ENCODE data around the gene DTNBP1. TPM values are rescaled to one million over a fixed set of nuclear protein-coding genes. Genes with fewer than 3 reads are reported as not detected.

The DTNBP1 gene
- total RNA-seq, 1 donor from 2014 or later: 15.1 TPM

DNA sequence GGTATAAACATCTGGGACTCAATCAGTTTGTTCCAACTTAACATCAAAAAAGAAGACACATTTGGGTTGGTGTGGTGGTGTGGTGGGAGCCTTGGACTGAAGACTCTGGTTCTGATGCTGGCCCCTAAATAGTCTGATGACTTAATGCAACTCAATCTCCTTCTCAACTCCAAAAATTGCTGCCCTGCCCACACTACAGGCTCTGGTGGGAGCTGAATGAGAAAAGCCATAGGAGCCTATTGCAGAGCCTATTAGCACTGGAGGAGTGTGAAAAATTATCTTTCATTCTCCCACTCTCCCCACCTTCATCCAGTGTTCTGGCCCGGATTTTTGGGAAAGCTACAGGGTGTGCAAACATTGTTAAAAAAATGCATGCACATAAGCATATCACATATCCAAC is 56.5 kb downstream of the DTNBP1 start:
- H3K4me1 Mint-ChIP-seq: peaks cover under 1% of the 10 kb centered on the region
- H3K27ac Mint-ChIP-seq: no peak overlapping the region
- no peaks in the 10 kb centered on the region for H3K27me3 Mint-ChIP-seq
- intact Hi-C loops (cut with micrococcal nuclease): no loop called here
- no peaks in the 10 kb centered on the region for H3K9me3 Mint-ChIP-seq
- no peak overlapping the region for H3K4me3 Mint-ChIP-seq
- peaks cover 11% of the 10 kb centered on the region for H3K36me3 Mint-ChIP-seq (ENCODE audit: low read depth)
- DNase-seq: no peak

DNA sequence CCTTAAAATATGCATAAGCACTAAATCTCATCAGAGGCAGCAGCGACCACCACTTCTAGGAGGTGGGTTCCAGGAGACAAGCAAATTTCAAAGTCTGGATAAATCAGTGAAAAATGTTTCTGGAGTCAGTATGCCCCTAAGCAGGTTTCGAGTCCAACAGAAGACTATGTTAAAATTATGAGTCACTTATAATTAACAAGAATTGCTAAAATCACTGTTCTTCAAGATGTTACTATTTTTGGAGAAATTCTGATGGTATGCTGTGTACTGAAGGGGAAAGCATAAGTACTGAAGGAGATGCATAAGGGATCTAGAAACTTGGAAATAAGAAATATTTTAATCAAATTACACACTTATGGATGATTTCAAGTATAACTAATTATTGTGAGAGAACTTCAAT is 58.0 kb downstream of the DTNBP1 start:
- Mint-ChIP-seq H3K4me1 (peaks cover 4% of the 10 kb centered on the region), H3K4me3 (no peak overlapping the region), H3K27ac (no peak overlapping the region), H3K27me3 (no peaks in the 10 kb centered on the region), H3K9me3 (no peaks in the 10 kb centered on the region), H3K36me3 (ENCODE audit: low read depth) (peaks cover 19% of the 10 kb centered on the region)
- DNase-seq: no peak
- intact Hi-C loops (cut with micrococcal nuclease): no loop called here

DNA sequence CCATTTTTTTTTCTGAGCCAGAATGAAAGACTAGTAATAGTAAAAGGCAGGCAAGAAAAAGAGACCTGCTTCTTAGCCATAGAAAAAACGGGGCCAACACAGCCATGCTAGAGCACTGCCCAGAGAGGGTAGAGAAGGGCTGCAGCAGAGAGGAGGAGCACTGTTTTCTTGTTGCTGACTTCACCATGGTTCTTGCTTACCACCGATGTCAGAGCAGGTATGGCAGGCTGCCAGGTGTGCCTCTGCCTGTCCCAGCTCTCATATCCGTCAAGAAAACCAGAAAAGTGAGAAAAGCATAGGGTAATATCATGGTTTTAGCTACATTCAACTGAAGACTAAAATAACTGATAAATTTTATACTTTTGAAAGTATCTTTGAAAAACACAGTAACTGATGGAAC is 60.7 kb downstream of the DTNBP1 start:
- DNase-seq: no peak
- no peak overlapping the region for H3K27ac Mint-ChIP-seq
- peaks cover 18% of the 10 kb centered on the region for H3K36me3 Mint-ChIP-seq (ENCODE audit: low read depth)
- H3K4me3 Mint-ChIP-seq: no peak overlapping the region
- intact Hi-C loops (cut with micrococcal nuclease): no loop called here
- no peaks in the 10 kb centered on the region for H3K9me3 Mint-ChIP-seq
- peaks cover 4% of the 10 kb centered on the region for H3K4me1 Mint-ChIP-seq
- H3K27me3 Mint-ChIP-seq: no peaks in the 10 kb centered on the region

DNA sequence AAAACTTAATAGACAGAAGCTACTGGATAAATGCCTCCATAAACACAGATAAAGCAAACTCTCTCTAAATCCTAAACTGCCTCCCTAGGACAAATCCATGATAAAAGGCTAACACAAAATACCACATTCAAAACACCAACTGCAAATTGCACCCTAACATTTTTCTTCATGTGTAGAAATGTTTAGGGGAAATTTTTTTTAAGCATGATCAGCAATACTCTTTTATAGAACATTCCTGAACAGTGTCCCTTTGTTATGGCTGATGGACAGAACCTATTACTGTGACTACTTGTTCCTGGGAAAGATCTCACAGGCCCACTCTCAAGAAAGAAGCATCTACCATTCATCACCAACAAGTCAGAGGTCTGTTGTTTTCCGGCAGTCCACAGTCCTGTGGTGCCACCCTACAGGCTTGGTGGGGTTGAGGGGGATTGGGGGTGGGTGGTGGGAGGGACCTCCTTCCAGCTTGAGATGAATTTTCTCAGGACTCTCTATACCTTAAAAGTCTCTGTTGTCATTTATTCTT is 64.5 kb downstream of the DTNBP1 start:
- Mint-ChIP-seq H3K36me3 (ENCODE audit: low read depth) (peaks cover 14% of the 10 kb centered on the region), H3K9me3 (no peaks in the 10 kb centered on the region), H3K27ac (no peak overlapping the region), H3K4me1 (peaks cover 7% of the 10 kb centered on the region), H3K4me3 (no peak overlapping the region), H3K27me3 (no peaks in the 10 kb centered on the region)
- intact Hi-C loops (cut with micrococcal nuclease): no loop called here
- DNase-seq: no peak

DNA sequence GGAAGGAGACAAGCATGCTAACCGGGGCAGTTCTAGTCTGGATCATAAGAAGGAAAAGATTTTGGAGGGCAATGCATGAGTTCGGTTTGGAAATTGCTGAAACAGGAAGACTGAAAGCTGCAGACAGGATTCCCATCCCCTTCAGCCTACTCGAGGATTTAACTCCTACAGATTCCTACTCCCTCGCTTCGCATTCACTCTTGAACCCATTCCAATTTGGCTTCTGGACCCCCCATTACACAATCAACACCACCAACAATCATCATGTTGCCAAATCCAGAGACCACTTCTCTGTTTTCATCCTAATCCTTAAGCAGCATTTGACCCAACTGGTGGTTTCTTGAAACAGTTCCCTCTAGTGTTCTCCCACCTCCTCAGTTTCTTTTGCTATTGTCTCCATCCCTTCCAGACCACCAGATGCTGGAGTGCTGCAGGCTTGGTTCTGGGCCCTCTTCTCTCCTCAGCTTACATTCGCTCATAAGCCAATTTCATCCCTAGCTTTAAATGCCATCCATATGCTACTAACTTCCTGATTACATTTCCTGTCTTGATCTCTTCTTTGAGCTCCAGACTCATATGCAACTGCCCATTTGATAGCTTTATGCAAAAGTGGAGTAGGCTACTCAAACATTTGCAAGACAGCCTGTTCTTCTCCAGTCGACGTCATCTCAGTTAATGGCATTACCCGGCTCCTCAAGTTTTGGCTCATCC is 66.5 kb downstream of the DTNBP1 start:
- peaks cover 12% of the 10 kb centered on the region for H3K36me3 Mint-ChIP-seq (ENCODE audit: low read depth)
- no peak overlapping the region for H3K27ac Mint-ChIP-seq
- no peaks in the 10 kb centered on the region for H3K27me3 Mint-ChIP-seq
- no peak for DNase-seq
- H3K9me3 Mint-ChIP-seq: no peaks in the 10 kb centered on the region
- peaks cover 7% of the 10 kb centered on the region for H3K4me1 Mint-ChIP-seq
- intact Hi-C loops (cut with micrococcal nuclease): no loop called here
- H3K4me3 Mint-ChIP-seq: no peak overlapping the region

DNA sequence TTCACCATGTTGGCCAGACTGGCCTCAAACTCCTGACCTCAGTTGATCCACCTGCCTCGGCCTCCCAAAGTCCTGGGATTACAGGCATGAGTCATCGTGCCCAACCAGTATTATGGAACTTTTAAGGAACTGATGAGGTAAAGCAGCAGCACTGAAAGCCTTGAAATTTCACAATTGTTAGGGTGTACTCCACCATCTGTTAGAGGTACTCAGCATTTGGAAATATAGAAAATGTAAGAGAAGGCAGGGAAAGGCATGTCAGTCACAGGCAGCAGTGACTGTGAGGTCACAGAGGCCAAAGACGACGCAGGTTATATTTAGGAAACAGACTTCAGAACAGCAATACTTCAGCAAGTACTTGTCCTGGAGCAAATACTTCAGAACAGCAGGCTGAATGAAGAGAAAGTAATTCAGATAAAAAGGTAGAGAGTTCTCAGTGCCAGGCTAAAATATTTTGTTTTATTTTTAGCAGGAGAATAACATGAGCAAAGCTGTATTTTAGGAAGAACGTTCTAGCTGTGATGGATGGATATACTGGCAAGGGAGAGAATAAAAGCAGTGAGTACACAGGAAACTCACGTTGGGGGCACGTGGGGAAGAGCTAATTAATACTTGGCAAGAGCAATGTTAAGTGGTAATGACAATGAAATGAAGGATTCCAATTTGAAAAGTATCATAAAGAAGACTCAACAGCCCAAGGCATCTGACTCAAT is 67.2 kb downstream of the DTNBP1 start:
- intact Hi-C loops (cut with micrococcal nuclease): no loop called here
- Mint-ChIP-seq H3K4me3 (no peak overlapping the region), H3K36me3 (ENCODE audit: low read depth) (peaks cover 9% of the 10 kb centered on the region), H3K4me1 (peaks cover 5% of the 10 kb centered on the region), H3K27ac (no peak overlapping the region), H3K27me3 (no peaks in the 10 kb centered on the region), H3K9me3 (no peaks in the 10 kb centered on the region)
- DNase-seq: no peak

DNA sequence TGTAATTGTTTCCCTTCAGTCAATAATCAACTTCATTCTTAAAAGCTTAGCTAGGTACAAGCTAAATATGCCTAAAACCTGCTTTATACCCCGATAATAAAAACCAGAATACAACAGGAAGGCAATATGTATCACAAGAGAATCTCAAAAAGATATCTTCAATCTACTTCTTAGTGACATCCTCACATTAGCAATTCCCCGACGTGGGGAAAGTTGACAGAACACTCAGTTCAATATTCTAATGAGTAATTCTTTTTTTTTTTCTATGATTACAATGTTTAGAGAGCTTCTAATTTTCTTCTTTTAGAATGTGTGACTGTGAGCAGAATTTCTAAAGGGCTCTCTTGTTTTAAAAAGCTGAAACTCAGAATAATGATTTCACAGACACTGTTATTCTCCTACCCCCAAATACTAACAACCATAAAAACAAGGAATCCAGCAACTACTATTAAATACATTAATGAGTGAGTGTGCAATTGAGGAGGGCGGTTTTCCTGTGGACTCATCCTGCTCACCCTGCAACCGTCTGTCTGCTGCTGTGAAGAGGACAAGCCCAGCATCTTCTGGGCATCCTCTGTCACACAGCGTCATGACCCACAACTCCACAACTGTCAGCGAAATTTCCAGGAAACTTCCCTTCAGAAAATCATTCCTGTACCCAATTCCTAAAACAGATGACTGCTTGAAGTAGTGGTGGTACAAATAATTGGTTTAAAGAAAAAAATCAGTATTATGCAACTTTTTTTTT is 68.1 kb downstream of the DTNBP1 start:
- Mint-ChIP-seq H3K36me3 (ENCODE audit: low read depth) (peaks cover 5% of the 10 kb centered on the region), H3K9me3 (no peaks in the 10 kb centered on the region), H3K27ac (no peak overlapping the region), H3K4me1 (peaks cover 4% of the 10 kb centered on the region), H3K4me3 (no peak overlapping the region), H3K27me3 (no peaks in the 10 kb centered on the region)
- no peak for DNase-seq
- intact Hi-C loops (cut with micrococcal nuclease): no loop called here

DNA sequence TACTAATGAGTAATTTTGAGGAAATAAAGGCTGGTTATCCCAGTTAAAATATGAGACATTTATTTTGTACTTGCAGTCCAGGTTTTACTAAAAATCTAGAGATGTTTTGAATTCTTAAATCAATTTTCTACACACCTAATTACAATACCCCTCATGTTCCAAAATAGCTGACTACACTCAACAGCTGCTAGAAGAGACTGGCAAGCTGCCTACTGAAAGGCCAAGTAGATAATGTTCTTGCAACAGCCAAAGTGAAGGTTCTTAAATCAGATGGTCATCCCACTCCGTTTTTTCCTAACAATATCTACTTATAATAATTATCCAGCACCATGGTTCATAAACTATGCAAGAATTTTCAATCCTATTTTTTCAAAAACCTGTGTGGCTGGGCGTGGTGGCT is 69.0 kb downstream of the DTNBP1 start:
- intact Hi-C loops (cut with micrococcal nuclease): no loop called here
- Mint-ChIP-seq H3K4me1 (peaks cover 12% of the 10 kb centered on the region), H3K36me3 (ENCODE audit: low read depth) (peaks cover 3% of the 10 kb centered on the region), H3K27ac (no peak overlapping the region), H3K9me3 (no peaks in the 10 kb centered on the region), H3K27me3 (no peaks in the 10 kb centered on the region), H3K4me3 (no peak overlapping the region)
- no peak for DNase-seq

DNA sequence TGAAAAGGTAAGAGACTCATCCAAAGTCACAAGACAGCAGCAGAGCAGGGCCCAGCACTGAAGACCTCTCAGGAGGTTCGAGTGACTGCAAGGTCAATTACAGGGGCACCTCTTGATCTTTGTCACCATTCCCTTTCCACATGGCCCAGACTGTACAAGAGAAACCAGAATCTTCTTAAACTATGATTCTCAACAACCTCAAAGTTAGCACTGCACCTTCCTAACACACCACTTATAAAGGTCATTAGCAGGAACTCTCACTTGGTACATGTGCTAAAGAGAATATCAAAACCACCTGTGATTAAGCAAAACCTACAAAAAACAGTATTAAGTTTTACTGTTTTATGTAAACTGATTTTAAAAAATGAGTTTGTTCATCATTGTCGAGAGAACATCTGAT is 70.2 kb downstream of the DTNBP1 start:
- Mint-ChIP-seq H3K27ac (no peak overlapping the region), H3K9me3 (no peaks in the 10 kb centered on the region), H3K4me1 (peaks cover 12% of the 10 kb centered on the region), H3K4me3 (no peak overlapping the region), H3K27me3 (no peaks in the 10 kb centered on the region), H3K36me3 (ENCODE audit: low read depth) (peaks cover 3% of the 10 kb centered on the region)
- intact Hi-C loops (cut with micrococcal nuclease): no loop called here
- no peak for DNase-seq

DNA sequence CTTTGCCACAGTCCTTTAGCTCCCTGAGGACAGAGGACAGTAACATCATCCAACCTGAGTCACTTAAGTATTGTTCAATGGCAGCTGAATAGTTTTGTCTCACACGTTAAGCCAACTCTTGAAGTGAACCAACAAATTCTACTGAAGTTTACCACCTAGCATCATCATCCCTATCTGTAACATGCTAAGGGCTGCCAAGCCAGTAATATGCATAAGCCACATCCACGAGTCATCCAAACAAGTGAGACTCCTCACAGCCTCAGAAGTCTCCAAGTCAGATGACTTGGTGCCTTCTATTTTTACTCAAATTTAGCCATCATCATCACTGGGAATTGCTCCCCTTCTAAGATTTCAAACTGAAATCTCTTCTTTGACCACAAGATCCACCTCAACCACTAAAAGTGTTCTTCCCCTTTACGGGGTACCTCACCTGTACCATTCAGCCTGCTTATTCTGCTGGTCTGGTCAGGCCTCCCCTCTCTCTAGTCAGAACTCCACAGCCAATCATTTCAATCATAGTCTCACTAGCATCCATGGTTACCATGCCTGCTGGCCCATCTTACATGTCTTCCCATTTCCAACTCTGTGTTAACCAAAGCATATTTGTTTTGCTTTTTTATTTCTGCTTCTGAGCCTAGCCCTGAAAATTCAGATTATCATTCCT is 73.7 kb downstream of the DTNBP1 start:
- intact Hi-C loops (cut with micrococcal nuclease): loop anchor here (5.0 kb wide), 1 partner anchor 33 kb away; no protein-coding TSS in a partner anchor
- H3K4me1 Mint-ChIP-seq: peaks cover 15% of the 10 kb centered on the region
- H3K27me3 Mint-ChIP-seq: no peaks in the 10 kb centered on the region
- no peak overlapping the region for H3K4me3 Mint-ChIP-seq
- no peaks in the 10 kb centered on the region for H3K9me3 Mint-ChIP-seq
- no peak for DNase-seq
- peaks cover 2% of the 10 kb centered on the region for H3K36me3 Mint-ChIP-seq (ENCODE audit: low read depth)
- H3K27ac Mint-ChIP-seq: peak overlapping the region; percentile 14

DNA sequence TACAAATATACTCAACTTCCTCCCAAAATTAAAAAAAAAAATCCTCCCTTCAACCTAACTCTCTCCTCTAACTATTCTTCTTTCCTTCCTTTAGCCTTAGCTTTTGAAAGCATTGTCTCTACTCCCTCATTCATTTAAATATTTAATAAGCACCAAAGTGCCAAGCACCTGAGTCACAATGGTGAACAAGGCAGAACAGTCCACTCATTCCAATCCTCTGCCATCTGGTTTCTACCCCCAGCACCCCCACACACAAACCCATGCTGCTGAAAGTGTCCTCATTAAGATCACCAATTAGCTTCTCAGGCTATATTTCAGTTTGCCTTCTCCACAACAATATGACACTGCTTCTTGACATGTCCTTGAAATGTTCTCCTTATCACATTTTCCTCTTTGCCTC is 76.3 kb downstream of the DTNBP1 start:
- H3K27me3 Mint-ChIP-seq: no peaks in the 10 kb centered on the region
- intact Hi-C loops (cut with micrococcal nuclease): loop anchor here (5.0 kb wide), 1 partner anchor 36 kb away; no protein-coding TSS in a partner anchor
- peaks cover 15% of the 10 kb centered on the region for H3K4me1 Mint-ChIP-seq
- peaks cover 2% of the 10 kb centered on the region for H3K36me3 Mint-ChIP-seq (ENCODE audit: low read depth)
- no peaks in the 10 kb centered on the region for H3K9me3 Mint-ChIP-seq
- no peak for DNase-seq
- no peak overlapping the region for H3K4me3 Mint-ChIP-seq
- H3K27ac Mint-ChIP-seq: no peak overlapping the region

DNA sequence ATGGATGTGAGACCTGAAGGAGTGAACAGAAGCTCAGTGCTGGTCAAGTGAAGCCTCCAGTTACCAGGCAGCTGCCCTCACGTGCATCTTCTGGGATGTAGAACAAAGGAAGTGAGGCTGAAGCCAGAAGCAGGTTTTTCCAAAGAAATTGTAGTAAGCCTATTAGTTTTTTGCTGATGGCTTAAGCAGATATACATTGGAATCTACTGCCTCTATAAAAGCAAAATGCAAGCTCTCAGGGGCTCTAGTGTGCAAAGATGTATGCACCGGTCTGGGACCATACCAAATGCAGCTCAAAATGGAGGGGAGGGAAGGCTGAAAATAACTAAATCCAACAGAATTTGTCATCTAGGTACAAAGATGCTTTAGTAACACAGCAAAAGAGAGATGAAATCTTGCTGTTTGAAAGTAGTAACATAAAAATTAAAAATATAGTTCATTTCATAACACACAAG is 77.0 kb downstream of the DTNBP1 start:
- no peak for DNase-seq

DNA sequence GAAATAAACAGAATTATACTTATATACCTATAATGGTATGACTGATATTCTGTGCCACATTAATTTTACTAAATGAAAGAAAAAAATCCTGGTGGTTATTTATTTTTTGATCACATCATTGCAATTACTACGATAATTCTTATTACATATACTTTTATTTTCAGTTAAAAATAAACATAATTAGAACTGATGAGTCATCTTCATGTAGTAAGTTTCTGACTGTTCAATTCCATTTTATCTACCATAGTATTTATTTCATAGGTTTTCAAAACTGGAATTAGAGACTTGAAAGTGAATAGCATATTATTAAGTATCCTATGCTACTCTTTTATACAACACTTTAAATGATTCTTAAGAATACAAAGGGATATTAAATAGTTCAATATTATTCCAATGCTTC is 80.3 kb downstream of the DTNBP1 start:
- no peak for DNase-seq
- no peak overlapping the region for H3K4me3 Mint-ChIP-seq
- H3K27ac Mint-ChIP-seq: no peak overlapping the region
- peaks cover 8% of the 10 kb centered on the region for H3K36me3 Mint-ChIP-seq (ENCODE audit: low read depth)
- peaks cover 6% of the 10 kb centered on the region for H3K4me1 Mint-ChIP-seq
- H3K27me3 Mint-ChIP-seq: no peaks in the 10 kb centered on the region
- H3K9me3 Mint-ChIP-seq: peaks cover 4% of the 10 kb centered on the region
- intact Hi-C loops (cut with micrococcal nuclease): no loop called here

More for the DNA sequence above, 77.0 kb downstream of the DTNBP1 start:
- intact Hi-C loops (cut with micrococcal nuclease): loop anchor here (5.0 kb wide), 1 partner anchor 37 kb away; no protein-coding TSS in a partner anchor
- no peaks in the 10 kb centered on the region for H3K27me3 Mint-ChIP-seq
- no peak overlapping the region for H3K4me3 Mint-ChIP-seq
- H3K36me3 Mint-ChIP-seq (ENCODE audit: low read depth): peaks cover 3% of the 10 kb centered on the region
- no peaks in the 10 kb centered on the region for H3K9me3 Mint-ChIP-seq
- H3K4me1 Mint-ChIP-seq: peaks cover 15% of the 10 kb centered on the region
- H3K27ac Mint-ChIP-seq: no peak overlapping the region

All from activated CD4-positive, alpha-beta T cell treated with anti-CD3 and anti-CD28 coated beads, Interleukin-2, amount 10 ng/mL, durations not matched to agents 24 days and 14 days (primary cell).